PFSK-1 (cell line): ENCODE measurements around the gene UBTD2.

Experiments
- FOXP2 ChIP-seq: optimal IDR thresholded peaks from 2 replicates; pipeline ENCODE3; 2011; ENCODE audit warnings: borderline replicate concordance, control low read depth, inconsistent platforms; ENCODE audit not compliant: insufficient read depth; ENCODE audit errors: extremely low read length, extremely low read depth
- POLR2AphosphoS5 ChIP-seq: IDR thresholded peaks from 2 replicates; pipeline ENCODE4 v1.6.1; 2012; ENCODE audit warnings: low read depth, mild to moderate bottlenecking, control low read depth, low read length, moderate library complexity
- REST ChIP-seq, 2 experiments: IDR thresholded peaks; 2 replicates each; pipeline versions ENCODE4 v1.6.1 to v1.8.0; 2011 to 2012; ENCODE audit warnings: low read depth in 2 of 2, low read length in 2 of 2, control low read depth in 1 of 2, inconsistent platforms in 1 of 2, mild to moderate bottlenecking in 1 of 2, moderate library complexity in 1 of 2; ENCODE audit not compliant: insufficient read depth in 1 of 2
- TAF1 ChIP-seq: IDR thresholded peaks from 2 replicates; pipeline ENCODE4 v1.6.1; 2012; ENCODE audit warnings: low read length, control low read depth, borderline replicate concordance; ENCODE audit not compliant: insufficient read depth

- no peak for TF ChIP-seq REST (IDR thresholded peaks at IDR 0.05; ENCODE audit: insufficient read depth in 1 of 2, low read depth in 2 of 2, low read length in 2 of 2)
- TF ChIP-seq TAF1: no peak
- TF ChIP-seq POLR2AphosphoS5: no peak
- no peak for TF ChIP-seq FOXP2
Measured at GRCh38 chr5:172280317-172280716, 3.2 kb downstream of the UBTD2 start.
